ENCODE measurements around the gene CCDC137. TPM values are rescaled to one million over a fixed set of nuclear protein-coding genes. Genes with fewer than 3 reads are reported as not detected.

CCDC137 gene
- total RNA-seq, 4 donors from 2014 or later, result 10.9 to 35.7 (median 14.4) TPM

DNA sequence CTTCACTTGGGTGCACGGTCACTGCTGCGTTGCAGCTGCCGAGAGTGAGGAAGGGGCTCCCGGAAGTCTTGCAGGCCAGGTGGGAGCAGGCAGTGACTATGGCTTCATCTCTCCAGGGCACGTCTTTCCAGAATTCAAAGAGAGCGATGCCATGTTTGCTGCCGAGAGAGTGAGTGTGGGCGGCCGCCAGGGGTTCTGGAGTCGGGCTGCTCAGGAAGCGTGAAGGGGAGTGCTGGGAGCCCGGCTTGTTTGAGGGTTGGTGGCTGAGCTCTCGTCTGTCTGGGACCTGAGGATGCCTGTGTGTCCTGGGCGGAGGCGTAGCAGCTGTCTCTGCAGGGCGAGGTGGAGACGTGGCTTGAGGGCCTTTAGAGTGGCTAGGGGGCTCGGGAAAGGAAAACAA, 23.5 kb downstream of the CCDC137 start:
- DNase-seq (ENCODE audit: low spot score in 2 of 2), result no peak
- H3K4me1 ChIP-seq, result peaks cover 0 to 16% (median 8%) of the 10 kb centered on the region in 4 donors
- WGBS, 2 donors, result 77 to 88% methylated on average over 15 to 18 of the region's 18 CpGs
- TF ChIP-seq, protein P1, sequence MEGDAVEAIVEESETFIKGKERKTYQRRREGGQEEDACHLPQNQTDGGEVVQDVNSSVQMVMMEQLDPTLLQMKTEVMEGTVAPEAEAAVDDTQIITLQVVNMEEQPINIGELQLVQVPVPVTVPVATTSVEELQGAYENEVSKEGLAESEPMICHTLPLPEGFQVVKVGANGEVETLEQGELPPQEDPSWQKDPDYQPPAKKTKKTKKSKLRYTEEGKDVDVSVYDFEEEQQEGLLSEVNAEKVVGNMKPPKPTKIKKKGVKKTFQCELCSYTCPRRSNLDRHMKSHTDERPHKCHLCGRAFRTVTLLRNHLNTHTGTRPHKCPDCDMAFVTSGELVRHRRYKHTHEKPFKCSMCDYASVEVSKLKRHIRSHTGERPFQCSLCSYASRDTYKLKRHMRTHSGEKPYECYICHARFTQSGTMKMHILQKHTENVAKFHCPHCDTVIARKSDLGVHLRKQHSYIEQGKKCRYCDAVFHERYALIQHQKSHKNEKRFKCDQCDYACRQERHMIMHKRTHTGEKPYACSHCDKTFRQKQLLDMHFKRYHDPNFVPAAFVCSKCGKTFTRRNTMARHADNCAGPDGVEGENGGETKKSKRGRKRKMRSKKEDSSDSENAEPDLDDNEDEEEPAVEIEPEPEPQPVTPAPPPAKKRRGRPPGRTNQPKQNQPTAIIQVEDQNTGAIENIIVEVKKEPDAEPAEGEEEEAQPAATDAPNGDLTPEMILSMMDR (IDR thresholded peaks at IDR 0.05), result no peak
- no peak for TF ChIP-seq EP300 (IDR thresholded peaks at IDR 0.05)
- no peak for TF ChIP-seq POLR2A (IDR thresholded peaks at IDR 0.05)
- no peak overlapping the region for H3K27ac ChIP-seq
- H3K27me3 ChIP-seq, result no peaks in the 10 kb centered on the region
- no peak overlapping the region for H3K4me3 ChIP-seq
- no peaks in the 10 kb centered on the region for H3K9me3 ChIP-seq
- H3K36me3 ChIP-seq, result peaks cover 6 to 93% (median 55%) of the 10 kb centered on the region in 3 donors

GRCh38 chr17:81690549-81690948, 24.0 kb downstream of the CCDC137 start:
- Histone ChIP-seq H3K4me3 (no peak overlapping the region), H3K27ac (no peak overlapping the region), H3K27me3 (no peaks in the 10 kb centered on the region), H3K9me3 (no peaks in the 10 kb centered on the region), H3K4me1 (peaks cover 0 to 11% (median 3%) of the 10 kb centered on the region in 4 donors), H3K36me3 (peaks cover 7 to 97% (median 55%) of the 10 kb centered on the region in 3 donors)
- DNase-seq (ENCODE audit: low spot score in 2 of 2), result no peak
- TF ChIP-seq, protein P1 (IDR thresholded peaks at IDR 0.05), result no peak
- TF ChIP-seq EP300 (IDR thresholded peaks at IDR 0.05) (no peak), POLR2A (IDR thresholded peaks at IDR 0.05) (no peak)
- 92 to 100% methylated on average over 2 to 14 of the region's 17 CpGs for WGBS, 2 donors

DNA sequence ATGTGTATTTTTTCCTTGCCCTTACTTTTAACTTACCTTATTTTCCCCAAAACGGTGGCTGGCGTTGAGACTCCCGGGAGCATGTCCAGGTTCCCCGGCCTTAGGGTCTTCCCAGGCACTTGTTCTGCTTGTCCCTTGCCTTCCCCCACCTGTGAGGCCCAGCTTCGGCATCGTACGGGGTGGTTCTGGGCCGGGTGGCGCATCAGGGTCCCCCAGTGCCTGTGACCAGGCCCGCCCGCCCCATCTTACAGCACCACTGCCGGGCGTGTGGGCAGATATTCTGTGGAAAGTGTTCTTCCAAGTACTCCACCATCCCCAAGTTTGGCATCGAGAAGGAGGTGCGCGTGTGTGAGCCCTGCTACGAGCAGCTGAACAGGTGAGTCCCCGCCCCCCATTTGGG, 24.7 kb downstream of the CCDC137 start:
- H3K4me1 ChIP-seq, result peaks cover 0 to 5% (median 0%) of the 10 kb centered on the region in 4 donors
- H3K9me3 ChIP-seq, result no peaks in the 10 kb centered on the region
- peaks cover 8 to 100% (median 53%) of the 10 kb centered on the region in 3 donors for H3K36me3 ChIP-seq
- no peak overlapping the region for H3K27ac ChIP-seq
- H3K27me3 ChIP-seq, result no peaks in the 10 kb centered on the region
- 88 to 92% methylated on average over 14 to 18 of the region's 18 CpGs for WGBS, 2 donors
- TF ChIP-seq POLR2A (IDR thresholded peaks at IDR 0.05) (no peak), EP300 (IDR thresholded peaks at IDR 0.05) (no peak)
- TF ChIP-seq, protein P1 (IDR thresholded peaks at IDR 0.05), result no peak
- no peak for DNase-seq (ENCODE audit: low spot score in 2 of 2)
- H3K4me3 ChIP-seq, result no peak overlapping the region

- no peak for TF ChIP-seq EP300 (IDR thresholded peaks at IDR 0.05)
- no peak for TF ChIP-seq POLR2A (IDR thresholded peaks at IDR 0.05)
- TF ChIP-seq, protein P1 (IDR thresholded peaks at IDR 0.05), result no peak
- WGBS, 2 donors, result 94 to 95% methylated on average over 20 of the region's 20 CpGs
- Histone ChIP-seq H3K4me1 (peaks cover 0 to under 1% (median 0%) of the 10 kb centered on the region in 4 donors), H3K27ac (no peak overlapping the region), H3K4me3 (no peak overlapping the region), H3K36me3 (peaks cover 10 to 100% (median 53%) of the 10 kb centered on the region in 3 donors), H3K27me3 (no peaks in the 10 kb centered on the region), H3K9me3 (no peaks in the 10 kb centered on the region)
- DNase-seq (ENCODE audit: low spot score in 2 of 2), result no peak
These were observed 25.1 kb downstream of the CCDC137 start for GRCh38 chr17:81691608-81692007.

DNA sequence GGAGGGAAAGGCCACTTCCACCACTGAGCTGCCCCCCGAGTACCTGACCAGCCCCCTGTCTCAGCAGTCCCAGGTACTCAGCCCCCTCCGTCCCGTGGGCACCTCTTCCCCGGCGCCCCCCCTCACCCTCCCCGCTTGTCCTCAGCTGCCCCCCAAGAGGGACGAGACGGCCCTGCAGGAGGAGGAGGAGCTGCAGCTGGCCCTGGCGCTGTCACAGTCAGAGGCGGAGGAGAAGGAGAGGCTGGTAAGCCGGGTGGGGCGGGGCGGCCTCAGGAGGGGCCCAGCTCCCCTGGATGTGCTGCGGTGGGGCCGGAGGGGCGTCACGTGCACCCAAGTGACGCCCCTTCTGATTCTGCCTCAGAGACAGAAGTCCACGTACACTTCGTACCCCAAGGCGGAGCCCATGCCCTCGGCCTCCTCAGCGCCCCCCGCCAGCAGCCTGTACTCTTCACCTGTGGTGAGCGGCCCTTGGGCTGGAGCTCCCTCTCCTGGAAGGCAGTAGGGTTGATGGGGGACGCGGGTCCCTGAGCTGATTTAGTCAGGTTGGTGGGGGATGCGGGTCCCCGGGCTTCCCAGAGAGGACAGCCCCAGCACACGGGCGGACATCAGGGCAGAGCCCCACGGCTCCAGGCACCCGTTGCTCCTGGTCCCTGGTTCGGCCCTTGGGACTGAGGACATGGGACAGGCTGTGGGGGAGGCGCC, 27.1 kb downstream of the CCDC137 start:
- peaks cover 10 to 100% (median 39%) of the 10 kb centered on the region in 3 donors for H3K36me3 ChIP-seq
- WGBS, 2 donors, result 86 to 93% methylated on average over 11 to 35 of the region's 35 CpGs

More for the DNA sequence above, 27.1 kb downstream of the CCDC137 start:
- no peaks in the 10 kb centered on the region for H3K4me1 ChIP-seq
- no peak overlapping the region for H3K27ac ChIP-seq
- no peaks in the 10 kb centered on the region for H3K9me3 ChIP-seq
- DNase-seq (ENCODE audit: low spot score in 2 of 2), result no peak
- no peak for TF ChIP-seq POLR2A (IDR thresholded peaks at IDR 0.05)
- TF ChIP-seq EP300 (IDR thresholded peaks at IDR 0.05), result no peak
- TF ChIP-seq, protein P1 (IDR thresholded peaks at IDR 0.05), result no peak
- no peaks in the 10 kb centered on the region for H3K27me3 ChIP-seq
- H3K4me3 ChIP-seq, result no peak overlapping the region
